WTC11 (cell line): Measurements from ENCODE around the gene QTRT2. TPM values are rescaled to one million over a fixed set of nuclear protein-coding genes. Genes with fewer than 3 reads are reported as not detected.

Source experiments
- ATAC-seq: fragments of 200-7000 bp; cut with Tn5 transposase; 2 replicates; pipeline ENCODE4 v1.10.0; 2021; ENCODE audit warnings: mild to moderate bottlenecking, moderate library complexity
- CTCF ChIA-PET: fragments of 300-600 bp; sonication (Branson Sonifier 250); formaldehyde crosslinking; loops from one replicate; lab custom pipeline; 2021; ENCODE audit warnings: antibody characterized with exemption; lab: Charles Lee
- POLR2A ChIA-PET: fragments of 350-600 bp; sonication (Branson Sonifier 250); formaldehyde crosslinking; loops from one replicate; lab custom pipeline; 2021; ENCODE audit warnings: antibody characterized with exemption; lab: Charles Lee
- DNase-seq: peaks from one replicate; pipeline ENCODE4 v3.0.0; 2021; ENCODE audit warnings: low spot score
- H3K27ac Mint-ChIP-seq: 2 replicates; pipeline ENCODE4 v1.8.0; 2021; ENCODE audit warnings: mixed read lengths
- H3K27me3 Mint-ChIP-seq: 2 replicates; pipeline ENCODE4 v1.8.0; 2021; ENCODE audit warnings: low read depth, mild to moderate bottlenecking, moderate library complexity, mixed read lengths
- H3K36me3 Mint-ChIP-seq: 2 replicates; pipeline ENCODE4 v1.8.0; 2021; ENCODE audit warnings: mixed read lengths
- H3K4me1 Mint-ChIP-seq: 2 replicates; pipeline ENCODE4 v1.8.0; 2022; ENCODE audit warnings: mixed read lengths
- H3K4me3 Mint-ChIP-seq: 2 replicates; pipeline ENCODE4 v1.8.0; 2021; ENCODE audit warnings: mild to moderate bottlenecking, moderate library complexity, mixed read lengths
- H3K9me3 Mint-ChIP-seq: 2 replicates; pipeline ENCODE4 v1.8.0; 2021; ENCODE audit warnings: mixed read lengths
- CREM ChIP-seq: sonication (generic); formaldehyde crosslinking; IDR thresholded peaks from 2 replicates; pipeline ENCODE4 v1.8.1; 2022; ENCODE audit warnings: mild to moderate bottlenecking, missing genetic modification reagents, moderate library complexity
- CTCF ChIP-seq: fragments of 200-600 bp; IDR thresholded peaks from 2 replicates; pipeline ENCODE4 v1.8.0; 2022; ENCODE audit warnings: antibody characterized with exemption
- E2F4 ChIP-seq: sonication (generic); formaldehyde crosslinking; IDR thresholded peaks from 2 replicates; pipeline ENCODE4 v1.8.1; 2022; ENCODE audit warnings: low read depth, mild to moderate bottlenecking, moderate library complexity, missing genetic modification reagents, borderline replicate concordance
- ELF4 ChIP-seq: sonication (generic); formaldehyde crosslinking; IDR thresholded peaks from 2 replicates; pipeline ENCODE4 v1.8.1; 2022; ENCODE audit warnings: low read depth, mild to moderate bottlenecking, moderate library complexity, missing genetic modification reagents
- EMX1 ChIP-seq: fragments of 250-450 bp; sonication (Bioruptor Pico); IDR thresholded peaks from 2 replicates; pipeline ENCODE4 v1.8.0; 2021; ENCODE audit warnings: mild to moderate bottlenecking
- FOXJ3 ChIP-seq: sonication (generic); formaldehyde crosslinking; IDR thresholded peaks from 2 replicates; pipeline ENCODE4 v1.9.0; 2021; ENCODE audit warnings: missing genetic modification reagents, mild to moderate bottlenecking, borderline replicate concordance
- HMGXB4 ChIP-seq: sonication (generic); formaldehyde crosslinking; IDR thresholded peaks from 2 replicates; pipeline ENCODE4 v1.8.1; 2023; ENCODE audit warnings: mild to moderate bottlenecking, moderate library complexity, missing genetic modification reagents
- KAT7 ChIP-seq: sonication (generic); formaldehyde crosslinking; IDR thresholded peaks from 2 replicates; pipeline ENCODE4 v1.8.1; 2023; ENCODE audit warnings: missing genetic modification reagents, mild to moderate bottlenecking, borderline replicate concordance
- MAX ChIP-seq: sonication (generic); formaldehyde crosslinking; IDR thresholded peaks from 2 replicates; pipeline ENCODE4 v1.8.0; 2022; ENCODE audit warnings: mild to moderate bottlenecking, missing genetic modification reagents
- MXD4 ChIP-seq: fragments of 250-450 bp; sonication (Bioruptor Pico); IDR thresholded peaks from 2 replicates; pipeline ENCODE4 v1.8.0; 2021; ENCODE audit warnings: mild to moderate bottlenecking, moderate library complexity, borderline replicate concordance
- MYBL2 ChIP-seq: sonication (generic); formaldehyde crosslinking; IDR thresholded peaks from 2 replicates; pipeline ENCODE4 v1.8.1; 2023; ENCODE audit warnings: mild to moderate bottlenecking, moderate library complexity, missing genetic modification reagents
- NFATC4 ChIP-seq: fragments of 250-450 bp; sonication (Bioruptor Pico); IDR thresholded peaks from 2 replicates; pipeline ENCODE4 v1.9.0; 2021; ENCODE audit warnings: mild to moderate bottlenecking
- NFYB ChIP-seq: sonication (generic); formaldehyde crosslinking; conservative IDR thresholded peaks from 2 replicates; pipeline ENCODE4 v1.8.0; 2022; ENCODE audit warnings: low read depth, missing genetic modification reagents
- NR3C1 ChIP-seq: sonication (generic); formaldehyde crosslinking; conservative IDR thresholded peaks from 2 replicates; pipeline ENCODE4 v1.8.1; 2023; ENCODE audit warnings: low read depth, mild to moderate bottlenecking, missing genetic modification reagents
- PREB ChIP-seq: sonication (generic); formaldehyde crosslinking; IDR thresholded peaks from 2 replicates; pipeline ENCODE4 v1.8.1; 2022; ENCODE audit warnings: mild to moderate bottlenecking, missing genetic modification reagents, moderate library complexity, borderline replicate concordance
- TCF7 ChIP-seq: sonication (generic); formaldehyde crosslinking; IDR thresholded peaks from 2 replicates; pipeline ENCODE4 v1.8.0; 2022; ENCODE audit warnings: mild to moderate bottlenecking, low read depth, missing genetic modification reagents, moderate library complexity
- TP53 ChIP-seq: sonication (generic); formaldehyde crosslinking; IDR thresholded peaks from 2 replicates; pipeline ENCODE4 v1.8.1; 2023; ENCODE audit warnings: mild to moderate bottlenecking, missing genetic modification reagents
- USF1 ChIP-seq: sonication (generic); formaldehyde crosslinking; IDR thresholded peaks from 2 replicates; pipeline ENCODE4 v1.8.0; 2022; ENCODE audit warnings: mild to moderate bottlenecking, missing genetic modification reagents
- ZNF232 ChIP-seq: sonication (generic); formaldehyde crosslinking; IDR thresholded peaks from 2 replicates; pipeline ENCODE4 v1.8.0; 2022; ENCODE audit warnings: mild to moderate bottlenecking, missing genetic modification reagents
- ZNF263 ChIP-seq: sonication (generic); formaldehyde crosslinking; IDR thresholded peaks from 2 replicates; pipeline ENCODE4 v1.8.1; 2022; ENCODE audit warnings: low read depth, mild to moderate bottlenecking, moderate library complexity, missing genetic modification reagents
- ZNF416 ChIP-seq: fragments of 250-450 bp; sonication (Bioruptor Pico); IDR thresholded peaks from 2 replicates; pipeline ENCODE4 v1.9.0; 2021; ENCODE audit warnings: mild to moderate bottlenecking, inconsistent platforms
- ZNF423 ChIP-seq: fragments of 250-450 bp; sonication (Bioruptor Pico); IDR thresholded peaks from 2 replicates; pipeline ENCODE4 v2.1.2; 2022; ENCODE audit warnings: mild to moderate bottlenecking, moderate library complexity
- total RNA-seq: library from RNA; stranded (reverse); gene quantifications from 3 replicates; pipeline ENCODE4 v1.2.3, GENCODE V29; 2021
- TF ChIP-seq, protein P1 (sequence below): sonication (generic); formaldehyde crosslinking; IDR thresholded peaks from 2 replicates; pipeline ENCODE4 v1.8.1; 2023; ENCODE audit warnings: mild to moderate bottlenecking, missing genetic modification reagents
- TF ChIP-seq, protein P2 (sequence below): sonication (generic); formaldehyde crosslinking; IDR thresholded peaks from 2 replicates; pipeline ENCODE4 v1.8.1; 2023; ENCODE audit warnings: mild to moderate bottlenecking, missing genetic modification reagents, moderate library complexity

QTRT2 gene
- total RNA-seq, 1 experiment from 2014 or later = 40.0 TPM

DNA sequence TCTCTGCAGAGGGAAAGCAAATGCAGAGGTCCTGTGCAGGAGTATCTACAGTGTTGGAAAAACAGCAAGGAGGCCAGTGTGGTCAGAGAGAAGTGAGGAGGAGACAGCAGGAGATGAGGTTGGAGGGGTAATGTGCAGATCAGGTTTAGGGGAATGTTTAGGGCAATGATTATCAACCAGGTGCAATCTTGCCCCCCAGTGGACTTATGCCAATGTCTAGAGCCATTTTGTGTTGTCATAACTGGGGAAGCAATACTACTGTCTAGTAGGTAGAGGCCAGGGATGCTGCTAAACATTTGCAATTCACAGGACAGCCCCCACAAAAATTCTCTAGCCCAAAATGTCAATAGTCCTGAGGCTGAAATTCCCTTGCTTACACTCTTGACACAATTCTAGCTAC lies 13.3 kb upstream of the QTRT2 start (continued):
- TF ChIP-seq KAT7 (CRISPR knock-in tag) = no peak
- no peak for TF ChIP-seq E2F4

DNA sequence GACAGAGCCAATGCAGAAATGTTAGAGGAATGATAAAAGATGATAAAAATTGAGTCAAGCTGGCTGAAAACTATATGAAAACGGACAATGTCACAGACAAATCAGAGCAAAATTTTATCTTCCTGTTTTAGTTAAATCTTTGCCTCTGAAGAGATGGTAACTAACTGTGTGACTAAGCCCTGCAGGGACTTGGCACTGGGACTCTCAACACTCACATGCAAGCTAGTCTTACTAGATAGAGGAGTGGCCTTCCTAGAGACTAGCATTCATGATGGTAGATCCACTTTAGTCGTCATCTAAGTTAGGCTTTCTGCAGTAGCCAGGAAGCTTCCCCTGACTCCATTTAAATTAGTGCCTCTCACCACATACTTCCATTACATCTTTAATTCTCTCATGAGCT lies 4.3 kb upstream of the QTRT2 start:
- H3K4me3 Mint-ChIP-seq = no peak overlapping the region
- TF ChIP-seq TCF7 (CRISPR knock-in tag) (no peak), NR3C1 (CRISPR knock-in tag) (no peak), USF1 (CRISPR knock-in tag) (no peak), PREB (CRISPR knock-in tag) (no peak), ZNF416 (CRISPR knock-in tag) (no peak), MXD4 (CRISPR knock-in tag) (no peak), HMGXB4 (CRISPR knock-in tag) (no peak), CREM (CRISPR knock-in tag) (no peak), FOXJ3 (CRISPR knock-in tag) (no peak), NFYB (no peak)
- H3K27ac Mint-ChIP-seq = no peak overlapping the region
- no peaks in the 10 kb centered on the region for H3K9me3 Mint-ChIP-seq
- POLR2A ChIA-PET = no interaction called here
- CTCF ChIA-PET = no interaction called here
- no peaks in the 10 kb centered on the region; the same call in 1 of the 2 replicates for H3K27me3 Mint-ChIP-seq
- DNase-seq (no peak), ATAC-seq (no peak)
- peaks cover 8% of the 10 kb centered on the region for H3K4me1 Mint-ChIP-seq
- no peaks in the 10 kb centered on the region for H3K36me3 Mint-ChIP-seq

GRCh38 chr3:114057011-114057347 lies 442 bp downstream of the QTRT2 start:
- Mint-ChIP-seq H3K27ac (peak overlapping the region; percentile 94), H3K4me1 (peaks cover 24% of the 10 kb centered on the region), H3K4me3 (peak overlapping the region; percentile 83), H3K36me3 (no peaks in the 10 kb centered on the region), H3K27me3 (no peaks in the 10 kb centered on the region; the same call in 1 of the 2 replicates), H3K9me3 (no peaks in the 10 kb centered on the region)
- peak; percentile 7 for ATAC-seq
- no peak for DNase-seq
- TF ChIP-seq ZNF423 (CRISPR knock-in tag) = no peak
- no peak for TF ChIP-seq NFATC4
- no peak for TF ChIP-seq TP53 (CRISPR knock-in tag)
- TF ChIP-seq ZNF263 (CRISPR knock-in tag) = no peak
- no peak for TF ChIP-seq MYBL2 (CRISPR knock-in tag)
- no peak for TF ChIP-seq ZNF232
- no peak for TF ChIP-seq MAX (CRISPR knock-in tag)
- TF ChIP-seq CTCF = no peak
- TF ChIP-seq, protein P1, sequence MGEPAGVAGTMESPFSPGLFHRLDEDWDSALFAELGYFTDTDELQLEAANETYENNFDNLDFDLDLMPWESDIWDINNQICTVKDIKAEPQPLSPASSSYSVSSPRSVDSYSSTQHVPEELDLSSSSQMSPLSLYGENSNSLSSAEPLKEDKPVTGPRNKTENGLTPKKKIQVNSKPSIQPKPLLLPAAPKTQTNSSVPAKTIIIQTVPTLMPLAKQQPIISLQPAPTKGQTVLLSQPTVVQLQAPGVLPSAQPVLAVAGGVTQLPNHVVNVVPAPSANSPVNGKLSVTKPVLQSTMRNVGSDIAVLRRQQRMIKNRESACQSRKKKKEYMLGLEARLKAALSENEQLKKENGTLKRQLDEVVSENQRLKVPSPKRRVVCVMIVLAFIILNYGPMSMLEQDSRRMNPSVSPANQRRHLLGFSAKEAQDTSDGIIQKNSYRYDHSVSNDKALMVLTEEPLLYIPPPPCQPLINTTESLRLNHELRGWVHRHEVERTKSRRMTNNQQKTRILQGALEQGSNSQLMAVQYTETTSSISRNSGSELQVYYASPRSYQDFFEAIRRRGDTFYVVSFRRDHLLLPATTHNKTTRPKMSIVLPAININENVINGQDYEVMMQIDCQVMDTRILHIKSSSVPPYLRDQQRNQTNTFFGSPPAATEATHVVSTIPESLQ (CRISPR knock-in tag) = no peak
- TF ChIP-seq EMX1 (CRISPR knock-in tag) = no peak
- TF ChIP-seq, protein P2, sequence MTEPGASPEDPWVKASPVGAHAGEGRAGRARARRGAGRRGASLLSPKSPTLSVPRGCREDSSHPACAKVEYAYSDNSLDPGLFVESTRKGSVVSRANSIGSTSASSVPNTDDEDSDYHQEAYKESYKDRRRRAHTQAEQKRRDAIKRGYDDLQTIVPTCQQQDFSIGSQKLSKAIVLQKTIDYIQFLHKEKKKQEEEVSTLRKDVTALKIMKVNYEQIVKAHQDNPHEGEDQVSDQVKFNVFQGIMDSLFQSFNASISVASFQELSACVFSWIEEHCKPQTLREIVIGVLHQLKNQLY (CRISPR knock-in tag) = no peak
- TF ChIP-seq ELF4 = no peak
- CTCF ChIA-PET = no interaction called here
- POLR2A ChIA-PET = no interaction called here
